Measurements from ENCODE around the gene CEMIP. TPM values are rescaled to one million over a fixed set of nuclear protein-coding genes. Genes with fewer than 3 reads are reported as not detected.

The CEMIP gene
- total RNA-seq, 1 donor from 2014 or later, result under 0.01 TPM

- peak; percentile 91 to 94 for DNase-seq (ENCODE audit: low read depth in 2 of 2)
These were observed 221.5 kb downstream of the CEMIP start, which contains the start of gene TLNRD1 for GRCh38 chr15:81000624-81001151. Gene TLNRD1, plus strand, starts transcription at chr15:81000923. Its CDS starts 1,349 bp downstream, at chr15:81002272.

Other genes with a start within 250 kb of the CEMIP start
- gene ABHD17C, start 84.1 kb upstream of the CEMIP start, total RNA-seq, result 4.0 and 5.0 TPM in 2 replicates
- 11.6 and 13.3 TPM in 2 replicates for gene MESD, start 210.4 kb downstream of the CEMIP start, total RNA-seq
- gene TLNRD1, start 221.6 kb downstream of the CEMIP start, total RNA-seq, result 7.0 and 9.9 TPM in 2 replicates

All from lung microvascular endothelial cell (primary cell).